ENCODE measurements around the gene RALGAPA2.

RALGAPA2 gene

DNA sequence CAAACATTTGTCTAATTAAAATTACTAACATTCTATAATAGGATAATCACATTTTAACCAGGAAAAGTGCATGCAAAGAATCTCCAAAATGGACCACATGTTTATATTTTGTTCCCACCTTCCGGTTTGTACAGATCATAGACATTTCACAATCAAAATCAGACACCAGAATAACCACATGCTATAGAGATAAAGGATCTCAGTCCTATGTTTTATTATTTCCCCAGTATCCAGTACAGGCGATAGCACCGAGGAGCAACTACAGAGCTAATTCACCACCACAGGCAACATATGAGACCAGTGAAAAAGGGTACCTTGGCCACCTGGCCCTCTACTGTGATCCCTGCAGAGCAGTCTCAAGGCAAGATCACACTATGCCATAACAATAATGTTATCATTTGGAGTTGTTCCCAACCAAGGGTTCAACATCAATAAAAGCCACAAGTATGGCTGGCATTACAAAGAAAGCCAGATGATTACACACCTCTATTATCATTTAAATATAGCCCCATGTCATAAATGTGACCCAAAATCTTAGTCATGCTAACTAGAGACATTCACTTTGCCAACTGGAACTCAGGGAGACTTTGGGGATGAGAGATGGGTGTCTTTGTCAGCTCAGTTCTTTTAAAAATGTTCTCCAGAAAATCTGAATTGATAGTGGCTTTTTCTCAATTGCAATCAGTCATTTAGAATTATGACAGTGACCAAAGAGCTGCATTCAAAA, 46.7 kb downstream of the RALGAPA2 start:
- no peak overlapping the region for H3K4me3 ChIP-seq (ENCODE audit: low read depth, low read length)
- in situ Hi-C loops (cut with HindIII; ENCODE audit: low sequenced_read_pairs) = no loop called here
- TF ChIP-seq, protein P1, sequence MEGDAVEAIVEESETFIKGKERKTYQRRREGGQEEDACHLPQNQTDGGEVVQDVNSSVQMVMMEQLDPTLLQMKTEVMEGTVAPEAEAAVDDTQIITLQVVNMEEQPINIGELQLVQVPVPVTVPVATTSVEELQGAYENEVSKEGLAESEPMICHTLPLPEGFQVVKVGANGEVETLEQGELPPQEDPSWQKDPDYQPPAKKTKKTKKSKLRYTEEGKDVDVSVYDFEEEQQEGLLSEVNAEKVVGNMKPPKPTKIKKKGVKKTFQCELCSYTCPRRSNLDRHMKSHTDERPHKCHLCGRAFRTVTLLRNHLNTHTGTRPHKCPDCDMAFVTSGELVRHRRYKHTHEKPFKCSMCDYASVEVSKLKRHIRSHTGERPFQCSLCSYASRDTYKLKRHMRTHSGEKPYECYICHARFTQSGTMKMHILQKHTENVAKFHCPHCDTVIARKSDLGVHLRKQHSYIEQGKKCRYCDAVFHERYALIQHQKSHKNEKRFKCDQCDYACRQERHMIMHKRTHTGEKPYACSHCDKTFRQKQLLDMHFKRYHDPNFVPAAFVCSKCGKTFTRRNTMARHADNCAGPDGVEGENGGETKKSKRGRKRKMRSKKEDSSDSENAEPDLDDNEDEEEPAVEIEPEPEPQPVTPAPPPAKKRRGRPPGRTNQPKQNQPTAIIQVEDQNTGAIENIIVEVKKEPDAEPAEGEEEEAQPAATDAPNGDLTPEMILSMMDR (IDR thresholded peaks at IDR 0.05; ENCODE audit: low read depth, low read length) = no peak
- no peak for DNase-seq (ENCODE audit: low read depth, low spot score)

DNA sequence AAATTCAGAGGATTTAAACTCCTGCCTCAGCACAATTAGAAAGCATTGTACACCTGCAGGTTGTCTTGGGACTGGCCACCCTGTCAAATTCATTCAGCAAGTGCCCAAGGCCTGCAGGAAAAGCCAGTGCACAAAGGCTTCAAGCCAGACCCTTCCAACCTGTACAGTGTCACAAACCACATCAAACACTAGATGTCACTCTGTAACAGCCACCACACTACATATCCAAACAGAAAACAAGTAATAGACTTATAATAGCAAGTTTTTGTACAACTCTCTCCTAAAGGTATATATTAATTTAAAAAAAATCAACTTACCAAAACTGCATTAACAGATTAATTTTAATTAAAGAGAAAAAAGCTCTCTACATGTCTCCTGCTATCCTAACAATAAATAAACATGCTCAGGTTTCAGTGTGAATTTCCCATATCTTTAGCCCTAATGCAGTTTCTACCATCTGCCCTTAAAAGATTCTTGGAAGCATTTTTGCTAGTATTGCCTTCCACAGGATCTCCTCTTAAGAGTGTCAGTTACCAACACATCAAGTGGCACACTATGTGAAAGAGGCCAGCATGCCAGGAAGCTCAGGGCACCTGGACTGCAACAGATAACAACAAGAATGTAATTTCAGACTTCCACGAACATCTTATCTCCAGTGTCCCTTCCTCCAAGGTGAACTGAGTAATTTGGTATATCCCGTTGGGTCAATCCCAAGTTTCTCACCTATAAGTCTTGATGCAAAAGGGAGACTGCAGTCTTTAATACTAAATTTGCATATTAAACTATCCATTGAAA, 47.5 kb downstream of the RALGAPA2 start:
- in situ Hi-C loops (cut with HindIII; ENCODE audit: low sequenced_read_pairs) = no loop called here
- DNase-seq (ENCODE audit: low read depth, low spot score) = peak; percentile 16
- TF ChIP-seq, protein P1 (IDR thresholded peaks at IDR 0.05; ENCODE audit: low read depth, low read length) = peak; percentile 46
- no peak overlapping the region for H3K4me3 ChIP-seq (ENCODE audit: low read depth, low read length)

DNA sequence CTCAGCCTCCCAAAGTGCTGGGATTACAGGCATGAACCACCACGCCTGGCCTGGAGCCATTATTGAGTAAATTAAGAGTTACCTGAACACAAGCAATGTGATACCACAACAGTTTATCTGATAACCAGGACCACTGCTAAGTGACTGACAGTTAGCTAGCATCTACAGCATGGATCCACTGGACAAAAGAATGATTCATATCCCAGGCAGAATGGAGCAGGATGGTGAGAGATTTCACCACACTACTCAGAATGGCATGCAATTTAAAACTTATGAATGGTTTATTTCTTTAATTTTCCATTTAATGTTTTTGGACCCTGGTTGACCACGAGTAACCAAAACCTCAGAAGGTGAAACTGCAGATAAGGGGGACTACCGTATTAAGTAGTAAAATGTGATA, 48.6 kb downstream of the RALGAPA2 start:
- TF ChIP-seq, protein P1 (IDR thresholded peaks at IDR 0.05; ENCODE audit: low read depth, low read length) = no peak
- in situ Hi-C loops (cut with HindIII; ENCODE audit: low sequenced_read_pairs) = no loop called here
- DNase-seq (ENCODE audit: low read depth, low spot score) = no peak
- no peak overlapping the region for H3K4me3 ChIP-seq (ENCODE audit: low read depth, low read length)

DNA sequence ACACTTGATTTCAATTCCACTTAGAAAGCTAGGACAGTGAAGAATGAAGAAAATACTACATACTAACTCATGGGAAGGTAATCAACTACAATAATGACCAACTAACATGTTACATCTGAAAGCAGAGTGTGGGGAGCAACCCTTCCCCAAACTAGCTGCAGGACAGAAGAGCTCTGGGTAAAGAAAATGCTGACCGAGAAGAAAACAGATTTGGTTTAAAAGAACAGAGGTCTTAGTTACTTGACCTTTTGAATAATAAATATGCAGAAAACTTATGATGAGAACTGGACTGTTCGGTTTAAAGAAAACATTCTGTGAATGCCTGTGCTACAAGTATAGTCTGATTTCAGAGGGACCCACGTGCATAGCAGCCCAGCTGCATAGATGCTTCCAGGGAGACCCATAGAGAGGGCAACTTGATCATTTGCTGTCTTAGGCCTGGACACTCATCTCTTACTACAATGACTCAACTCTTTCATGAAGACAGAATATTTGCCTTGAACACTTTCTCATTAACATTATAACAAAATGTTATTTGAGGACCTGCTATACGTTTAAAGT, 53.5 kb downstream of the RALGAPA2 start:
- DNase-seq (ENCODE audit: low read depth, low spot score) = peak; percentile 45
- TF ChIP-seq, protein P1 (IDR thresholded peaks at IDR 0.05; ENCODE audit: low read depth, low read length) = no peak
- H3K4me3 ChIP-seq (ENCODE audit: low read depth, low read length) = no peak overlapping the region
- in situ Hi-C loops (cut with HindIII; ENCODE audit: low sequenced_read_pairs) = no loop called here

DNA sequence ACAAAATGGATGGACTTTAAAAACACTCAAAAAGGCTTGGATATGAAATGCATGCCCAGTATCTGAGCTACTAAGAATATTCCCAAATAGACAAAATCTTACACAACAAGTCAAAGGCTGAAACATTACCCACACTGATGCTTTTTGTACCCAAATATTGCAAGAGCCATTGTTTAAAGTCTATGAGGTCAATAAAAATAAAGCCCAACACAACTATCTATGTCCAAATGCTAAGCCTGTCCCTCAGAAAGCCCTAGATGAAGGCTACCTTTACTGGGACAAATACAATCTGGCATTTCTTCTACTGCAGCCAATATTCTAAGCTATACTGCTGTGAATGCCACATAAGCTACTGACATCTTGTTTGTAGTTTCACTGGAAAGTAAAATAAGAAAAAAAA, 54.3 kb downstream of the RALGAPA2 start:
- in situ Hi-C loops (cut with HindIII; ENCODE audit: low sequenced_read_pairs) = no loop called here
- no peak for DNase-seq (ENCODE audit: low read depth, low spot score)
- TF ChIP-seq, protein P1 (IDR thresholded peaks at IDR 0.05; ENCODE audit: low read depth, low read length) = no peak
- H3K4me3 ChIP-seq (ENCODE audit: low read depth, low read length) = no peak overlapping the region

DNA sequence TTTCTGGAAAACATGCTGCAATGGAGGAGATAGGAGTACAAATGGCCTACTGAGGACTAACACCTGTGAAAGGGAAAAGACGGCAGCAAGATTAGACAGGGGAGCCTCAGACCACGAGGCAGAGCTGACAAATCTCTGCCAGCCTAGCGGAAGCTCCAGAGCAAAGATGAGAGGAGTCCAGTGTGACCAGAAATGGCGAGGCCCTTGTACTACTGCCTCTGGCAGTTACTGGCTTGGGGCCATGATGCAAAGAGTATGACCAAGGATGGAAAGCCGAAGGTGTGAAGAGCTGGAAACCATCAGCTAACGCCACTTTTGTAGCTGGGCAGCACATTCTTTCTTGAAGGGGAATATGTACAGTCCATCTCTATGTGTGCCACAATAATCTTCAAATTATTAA, 55.4 kb downstream of the RALGAPA2 start:
- in situ Hi-C loops (cut with HindIII; ENCODE audit: low sequenced_read_pairs) = no loop called here
- no peak for DNase-seq (ENCODE audit: low read depth, low spot score)

More for the DNA sequence above, 55.4 kb downstream of the RALGAPA2 start:
- TF ChIP-seq, protein P1 (IDR thresholded peaks at IDR 0.05; ENCODE audit: low read depth, low read length) = no peak
- no peak overlapping the region for H3K4me3 ChIP-seq (ENCODE audit: low read depth, low read length)

Measured in astrocyte of the spinal cord (primary cell).